Activated CD4-positive, alpha-beta T cell treated with anti-CD3 and anti-CD28 coated beads for 24 hours (primary cell): ENCODE data around the gene SLC22A15.
"Not testable (repeated sequence)": the region's sequence is repeated elsewhere in the genome, so short reads cannot be mapped to it uniquely, and the experiment has no call there.

Source experiments
- DNase-seq, 2 donors: peaks; one replicate each; pipeline ENCODE4 v3.0.0-alpha.2; 2020; ENCODE audit warnings: low read depth in 2 of 2

The SLC22A15 gene

GRCh38 chr1:115976062-115976920, at the start of gene SLC22A15:
SLC22A15 (plus strand) TSS chr1:115976513; CDS start chr1:115976628, 115 bp downstream.
- peak; percentile 7 to 13 for DNase-seq

GRCh38 chr1:115927971-115928370, 48.3 kb upstream of the SLC22A15 start:
- DNase-seq = no peak

- DNase-seq = no peak
Measured at GRCh38 chr1:115929881-115930280, 46.4 kb upstream of the SLC22A15 start.

- DNase-seq = no peak
Measured at GRCh38 chr1:115933625-115934024, 42.7 kb upstream of the SLC22A15 start.

GRCh38 chr1:115939455-115939854, 36.9 kb upstream of the SLC22A15 start:
- no peak for DNase-seq

GRCh38 chr1:115946116-115946515, 30.2 kb upstream of the SLC22A15 start:
- no peak for DNase-seq

GRCh38 chr1:115949156-115949555, 27.2 kb upstream of the SLC22A15 start:
- no peak for DNase-seq

- no peak for DNase-seq
Measured at GRCh38 chr1:115951560-115951959, 24.8 kb upstream of the SLC22A15 start.

- DNase-seq = no peak
Measured at GRCh38 chr1:115952547-115952946, 23.8 kb upstream of the SLC22A15 start.

- DNase-seq = no peak
Measured at GRCh38 chr1:115953180-115953579, 23.1 kb upstream of the SLC22A15 start.

GRCh38 chr1:115954684-115955083, 21.6 kb upstream of the SLC22A15 start:
- no peak for DNase-seq

- no peak for DNase-seq
Measured at GRCh38 chr1:115955228-115955627, 21.1 kb upstream of the SLC22A15 start.

- no peak for DNase-seq
Measured at GRCh38 chr1:115958866-115959265, 17.4 kb upstream of the SLC22A15 start.

GRCh38 chr1:115969509-115969908, 6.8 kb upstream of the SLC22A15 start:
- no peak for DNase-seq

GRCh38 chr1:115971778-115972177, 4.5 kb upstream of the SLC22A15 start:
- DNase-seq = not testable (repeated sequence)

GRCh38 chr1:115973154-115973553, 3.2 kb upstream of the SLC22A15 start:
- no peak for DNase-seq

- DNase-seq = no peak
Measured at GRCh38 chr1:115975569-115976061, 698 bp upstream of the SLC22A15 start.

- DNase-seq = no peak
Measured at GRCh38 chr1:115976921-115977498, 697 bp downstream of the SLC22A15 start.

GRCh38 chr1:115977499-115978258, 1.4 kb downstream of the SLC22A15 start:
- no peak for DNase-seq

- DNase-seq = no peak
Measured at GRCh38 chr1:115978292-115978941, 2.1 kb downstream of the SLC22A15 start.

- no peak for DNase-seq
Measured at GRCh38 chr1:115980156-115980555, 3.8 kb downstream of the SLC22A15 start.
